Transverse colon (tissue), 4 donors: Measurements from ENCODE around the gene UBE2E1.

Experiments used
- EP300 ChIP-seq: sonication (generic); formaldehyde crosslinking; IDR thresholded peaks from one replicate; pipeline ENCODE4 v1.6.1; 2017; ENCODE audit warnings: antibody characterized with exemption, low read depth
- POLR2A ChIP-seq: fragments of 450-650 bp; IDR thresholded peaks from one replicate; pipeline ENCODE4 v1.6.1; 2016; ENCODE audit warnings: antibody characterized with exemption, mild to moderate bottlenecking, moderate library complexity
- POLR2AphosphoS5 ChIP-seq, 3 donors: sonication (generic); formaldehyde crosslinking; IDR thresholded peaks; one replicate each; pipeline ENCODE4 v1.6.1; 2016; ENCODE audit warnings: antibody characterized with exemption in 3 of 3
- TF ChIP-seq, protein P1 (sequence below), 5 experiments: fragments of 200-600 bp in 3 of 5; fragments of 450-650 bp in 2 of 5; sonication (generic) in 3 of 5; IDR thresholded peaks; 1 replicate in 2 of 5; 2 replicates in 3 of 5; pipeline ENCODE4 v1.5.1; 2016 to 2017; ENCODE audit warnings: antibody characterized with exemption in 5 of 5, inconsistent platforms in 3 of 5, mild to moderate bottlenecking in 2 of 5, moderate library complexity in 1 of 5

- TF ChIP-seq, protein P1, sequence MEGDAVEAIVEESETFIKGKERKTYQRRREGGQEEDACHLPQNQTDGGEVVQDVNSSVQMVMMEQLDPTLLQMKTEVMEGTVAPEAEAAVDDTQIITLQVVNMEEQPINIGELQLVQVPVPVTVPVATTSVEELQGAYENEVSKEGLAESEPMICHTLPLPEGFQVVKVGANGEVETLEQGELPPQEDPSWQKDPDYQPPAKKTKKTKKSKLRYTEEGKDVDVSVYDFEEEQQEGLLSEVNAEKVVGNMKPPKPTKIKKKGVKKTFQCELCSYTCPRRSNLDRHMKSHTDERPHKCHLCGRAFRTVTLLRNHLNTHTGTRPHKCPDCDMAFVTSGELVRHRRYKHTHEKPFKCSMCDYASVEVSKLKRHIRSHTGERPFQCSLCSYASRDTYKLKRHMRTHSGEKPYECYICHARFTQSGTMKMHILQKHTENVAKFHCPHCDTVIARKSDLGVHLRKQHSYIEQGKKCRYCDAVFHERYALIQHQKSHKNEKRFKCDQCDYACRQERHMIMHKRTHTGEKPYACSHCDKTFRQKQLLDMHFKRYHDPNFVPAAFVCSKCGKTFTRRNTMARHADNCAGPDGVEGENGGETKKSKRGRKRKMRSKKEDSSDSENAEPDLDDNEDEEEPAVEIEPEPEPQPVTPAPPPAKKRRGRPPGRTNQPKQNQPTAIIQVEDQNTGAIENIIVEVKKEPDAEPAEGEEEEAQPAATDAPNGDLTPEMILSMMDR (IDR thresholded peaks at IDR 0.05) = no peak
- TF ChIP-seq POLR2AphosphoS5 (IDR thresholded peaks at IDR 0.05) = no peak
- no peak for TF ChIP-seq POLR2A
- TF ChIP-seq EP300 = no peak
Measured at GRCh38 chr3:23932571-23932970, 126.8 kb downstream of the UBE2E1 start.
